GM18511 (cell line): ENCODE data around the gene ZNF454.

Experiments used
- ATAC-seq: cut with Tn5 transposase; IDR thresholded peaks from one replicate; pipeline ENCODE4 v1.9.1; 2021; ENCODE audit warnings: mild to moderate bottlenecking, moderate library complexity; ENCODE audit not compliant: unreplicated experiment

ZNF454 gene

GRCh38 chr5:178940569-178941360 is at the start of gene ZNF454:
Gene ZNF454, plus strand, starts transcription at chr5:178941198. Its CDS starts 1,594 bp downstream, at chr5:178942792.
- ATAC-seq, result no peak

- no peak for ATAC-seq
These were observed 45.1 kb upstream of the ZNF454 start, which contains the start of gene ZFP2 for GRCh38 chr5:178895615-178896571. Gene ZFP2, plus strand, starts transcription at chr5:178895913. Its CDS starts 35,401 bp downstream, at chr5:178931314.

- ATAC-seq, result no peak
These were observed 41.7 kb upstream of the ZNF454 start for GRCh38 chr5:178899289-178899688.

- no peak for ATAC-seq
These were observed 38.1 kb upstream of the ZNF454 start for GRCh38 chr5:178902849-178903248.

GRCh38 chr5:178931846-178932760 is 8.9 kb upstream of the ZNF454 start:
- no peak for ATAC-seq

- ATAC-seq, result no peak
These were observed 363 bp downstream of the ZNF454 start for GRCh38 chr5:178941361-178941760.

DNA sequence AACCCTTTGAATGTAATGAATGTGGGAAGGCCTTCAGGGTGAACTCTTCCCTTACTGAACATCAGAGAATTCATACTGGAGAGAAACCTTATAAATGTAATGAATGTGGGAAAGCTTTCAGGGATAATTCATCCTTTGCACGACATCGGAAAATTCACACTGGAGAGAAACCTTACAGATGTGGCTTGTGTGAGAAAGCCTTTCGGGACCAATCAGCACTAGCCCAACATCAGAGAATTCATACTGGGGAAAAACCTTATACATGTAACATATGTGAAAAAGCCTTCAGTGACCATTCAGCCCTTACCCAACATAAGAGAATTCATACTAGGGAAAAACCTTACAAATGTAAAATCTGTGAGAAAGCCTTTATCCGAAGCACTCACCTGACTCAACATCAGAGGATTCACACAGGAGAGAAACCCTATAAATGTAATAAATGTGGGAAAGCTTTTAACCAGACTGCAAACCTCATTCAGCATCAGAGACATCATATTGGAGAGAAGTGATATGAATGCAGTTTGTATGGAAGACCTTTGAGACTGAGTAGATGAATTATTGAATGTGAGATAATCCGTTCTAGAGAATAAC is 24.6 kb downstream of the ZNF454 start:
- ATAC-seq, result no peak

GRCh38 chr5:178981381-178981780 is 40.4 kb downstream of the ZNF454 start:
- ATAC-seq, result no peak

- no peak for ATAC-seq
These were observed 41.9 kb downstream of the ZNF454 start for GRCh38 chr5:178982941-178983340.

DNA sequence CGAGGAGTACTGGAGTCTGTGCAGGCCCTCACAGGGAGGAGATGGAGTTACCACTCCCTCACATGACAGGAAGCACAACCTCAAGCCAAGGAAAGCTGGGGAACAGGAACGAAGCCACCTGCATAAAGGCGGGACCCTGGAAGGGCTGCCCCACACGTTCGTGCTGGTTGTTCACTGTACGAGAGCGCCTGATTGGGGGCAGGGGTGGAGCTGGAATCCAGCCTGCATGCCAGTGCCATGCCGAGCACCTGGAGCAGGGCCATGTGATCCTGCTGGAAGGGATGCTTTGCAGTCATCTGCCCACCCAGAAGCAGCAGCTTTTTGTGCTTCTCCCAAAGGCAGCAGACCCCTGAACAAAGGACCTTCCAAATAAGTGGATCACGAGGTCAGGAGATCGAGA is 42.7 kb downstream of the ZNF454 start:
- no peak for ATAC-seq

GRCh38 chr5:178984145-178985072 is 43.4 kb downstream of the ZNF454 start:
- no peak for ATAC-seq

DNA sequence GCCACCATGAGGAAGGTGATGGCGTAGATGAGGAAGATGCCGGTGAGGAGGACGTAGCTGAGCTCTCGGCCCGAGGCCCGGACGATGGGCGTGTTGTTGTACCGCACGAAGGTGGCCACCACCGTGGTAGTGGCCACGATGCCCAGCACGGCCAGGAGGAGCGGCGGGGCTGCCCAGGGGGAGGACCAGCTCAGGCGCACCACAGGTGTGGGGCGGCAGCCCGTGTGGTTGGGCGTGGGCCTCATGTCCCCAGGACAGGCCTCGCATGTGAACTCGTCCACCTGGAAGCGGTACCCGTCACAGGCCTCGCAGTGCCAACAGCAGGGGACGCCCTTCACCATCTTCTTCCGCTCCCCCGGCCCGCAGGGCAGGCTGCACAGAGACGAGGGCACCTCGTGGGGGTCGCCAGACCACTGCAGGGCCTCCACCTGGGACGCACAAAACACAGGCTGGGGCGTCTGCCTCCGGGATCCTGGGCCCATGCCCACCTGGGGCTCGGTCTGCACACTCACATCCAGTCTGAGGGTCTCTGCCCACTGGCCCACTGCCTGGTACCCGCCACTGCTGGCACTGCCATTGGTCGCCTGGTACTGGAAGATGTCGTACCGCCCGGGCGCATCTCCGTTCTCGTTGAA is 45.4 kb downstream of the ZNF454 start:
- ATAC-seq, result no peak

DNA sequence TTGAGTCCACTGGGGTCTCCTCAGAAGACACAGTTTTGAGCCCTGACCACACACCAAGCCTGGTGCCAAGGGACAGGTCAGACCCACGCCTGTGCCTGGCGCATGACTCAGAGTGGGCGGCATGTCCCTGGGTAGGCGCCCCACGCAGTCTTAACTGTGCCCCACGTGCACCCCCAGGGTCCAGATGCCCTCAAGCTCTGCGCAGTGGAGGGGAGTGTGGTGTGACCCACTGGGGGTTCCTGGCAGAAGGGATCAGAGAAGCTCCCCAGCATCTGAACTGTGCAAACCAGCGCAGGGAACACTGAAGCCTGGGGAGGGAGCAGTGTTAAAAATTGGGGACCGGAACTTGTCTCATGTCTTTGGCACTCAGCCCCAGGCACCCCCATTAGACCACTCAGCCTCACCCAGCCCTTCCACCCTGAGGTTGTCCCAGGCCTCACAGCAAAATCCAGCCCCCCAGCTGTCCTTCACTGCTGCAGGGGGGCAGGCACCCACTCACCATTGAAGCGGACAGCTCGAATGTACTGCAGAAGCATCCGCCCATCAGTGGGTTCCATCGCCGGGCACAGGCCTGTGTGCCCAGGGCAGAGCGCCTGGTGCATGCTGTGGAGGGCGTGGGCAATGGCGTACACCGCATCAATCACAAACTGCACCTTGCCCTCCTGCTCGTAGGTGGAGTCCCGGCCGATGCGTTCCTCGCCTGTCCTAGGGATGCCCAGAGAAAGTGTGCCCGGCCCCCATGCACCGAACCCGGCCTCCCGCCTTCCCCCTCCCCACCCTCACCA is 47.6 kb downstream of the ZNF454 start:
- no peak for ATAC-seq

DNA sequence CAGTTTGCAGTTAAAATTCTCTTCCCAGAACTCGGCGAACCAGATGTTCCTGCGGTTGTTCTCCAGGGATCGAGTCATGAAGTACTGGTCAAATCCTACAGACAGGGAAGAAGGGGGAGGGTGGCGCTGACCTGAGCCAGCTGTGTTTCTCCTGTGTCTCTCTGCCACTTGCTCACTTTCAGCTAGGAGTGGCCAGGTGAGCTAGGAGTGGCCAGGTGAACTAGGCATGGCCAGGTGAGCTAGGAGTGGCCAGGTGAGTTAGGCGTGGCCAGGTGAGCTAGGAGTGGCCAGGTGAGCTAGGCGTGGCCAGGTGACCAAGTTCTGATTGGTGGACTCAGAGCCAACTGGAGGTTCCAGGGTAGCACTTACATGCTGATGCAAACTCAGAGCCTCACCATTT is 48.3 kb downstream of the ZNF454 start:
- ATAC-seq, result no peak

DNA sequence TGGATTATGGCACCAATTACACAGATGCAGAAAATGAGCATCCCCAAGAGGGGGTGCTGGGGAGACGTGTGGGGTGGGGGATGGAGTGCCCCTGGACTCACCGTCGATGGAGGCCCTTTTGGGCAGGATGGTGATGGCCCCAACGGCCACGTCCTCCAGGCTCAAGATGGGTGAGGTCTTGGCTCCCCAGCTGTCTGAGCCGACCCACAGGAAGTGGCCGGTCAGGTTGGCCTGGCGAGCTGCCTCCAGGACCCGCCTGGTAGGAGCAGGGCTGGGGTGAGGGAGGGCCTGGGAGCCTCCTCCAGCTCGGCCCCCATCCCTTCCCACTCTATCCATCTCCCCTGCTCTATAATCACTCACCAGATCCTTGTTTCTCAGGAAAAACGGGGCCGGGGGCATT is 49.5 kb downstream of the ZNF454 start:
- no peak for ATAC-seq

DNA sequence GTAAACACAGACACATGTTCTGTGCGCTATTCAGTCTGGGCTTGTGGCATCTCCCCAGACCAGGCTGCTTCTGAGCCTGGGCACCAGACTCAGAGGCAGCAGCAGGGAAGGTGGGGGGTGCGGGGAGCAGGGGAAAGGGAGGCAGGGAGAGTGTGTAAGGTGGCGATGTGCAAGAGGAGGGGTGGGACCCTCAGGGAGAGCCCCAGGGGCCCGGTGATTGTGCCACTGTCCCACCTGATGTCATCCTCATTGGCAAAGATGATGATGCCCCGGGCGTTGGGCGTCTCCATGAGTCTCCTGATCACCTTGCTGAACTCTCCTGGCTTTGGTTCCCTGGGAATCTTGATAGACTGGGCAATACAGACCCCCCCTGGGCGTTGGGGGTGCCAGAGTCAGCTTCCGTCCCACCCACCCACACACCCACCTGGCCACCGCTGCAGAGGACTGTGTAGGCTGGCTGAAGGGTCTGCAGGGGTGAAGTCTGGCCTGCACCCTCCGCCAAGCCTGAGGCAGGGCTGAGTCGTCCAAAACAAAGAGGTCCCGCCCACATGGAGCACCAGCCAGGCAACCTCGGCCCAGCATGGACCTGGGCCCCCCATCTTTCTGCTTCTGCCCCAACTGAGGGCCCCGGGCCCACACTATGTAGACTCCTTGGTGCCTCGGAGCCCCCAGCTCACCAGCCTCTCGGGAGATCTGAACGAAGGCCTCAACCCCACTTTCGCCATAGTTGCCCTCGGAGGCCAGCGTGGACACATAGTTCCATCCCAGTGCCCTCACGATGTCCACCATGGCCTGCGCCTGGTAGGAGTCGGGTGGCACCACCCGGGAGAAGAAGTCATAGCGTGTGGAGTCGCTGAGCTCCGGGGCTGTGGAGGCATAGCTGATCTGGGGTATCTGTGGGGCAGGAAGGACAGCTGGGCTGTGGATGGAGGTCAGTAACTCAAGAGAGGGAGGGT is 50.5 kb downstream of the ZNF454 start:
- no peak for ATAC-seq
